ENCODE data around the gene FN1. TPM values are rescaled to one million over a fixed set of nuclear protein-coding genes. Genes with fewer than 3 reads are reported as not detected.

FN1 gene
- total and polyA plus RNA-seq, 2 of the 8 experiments (the other 6 are each of a cell fraction or from before 2014, with no cell fraction given), result 42.9 to 109 TPM

DNA sequence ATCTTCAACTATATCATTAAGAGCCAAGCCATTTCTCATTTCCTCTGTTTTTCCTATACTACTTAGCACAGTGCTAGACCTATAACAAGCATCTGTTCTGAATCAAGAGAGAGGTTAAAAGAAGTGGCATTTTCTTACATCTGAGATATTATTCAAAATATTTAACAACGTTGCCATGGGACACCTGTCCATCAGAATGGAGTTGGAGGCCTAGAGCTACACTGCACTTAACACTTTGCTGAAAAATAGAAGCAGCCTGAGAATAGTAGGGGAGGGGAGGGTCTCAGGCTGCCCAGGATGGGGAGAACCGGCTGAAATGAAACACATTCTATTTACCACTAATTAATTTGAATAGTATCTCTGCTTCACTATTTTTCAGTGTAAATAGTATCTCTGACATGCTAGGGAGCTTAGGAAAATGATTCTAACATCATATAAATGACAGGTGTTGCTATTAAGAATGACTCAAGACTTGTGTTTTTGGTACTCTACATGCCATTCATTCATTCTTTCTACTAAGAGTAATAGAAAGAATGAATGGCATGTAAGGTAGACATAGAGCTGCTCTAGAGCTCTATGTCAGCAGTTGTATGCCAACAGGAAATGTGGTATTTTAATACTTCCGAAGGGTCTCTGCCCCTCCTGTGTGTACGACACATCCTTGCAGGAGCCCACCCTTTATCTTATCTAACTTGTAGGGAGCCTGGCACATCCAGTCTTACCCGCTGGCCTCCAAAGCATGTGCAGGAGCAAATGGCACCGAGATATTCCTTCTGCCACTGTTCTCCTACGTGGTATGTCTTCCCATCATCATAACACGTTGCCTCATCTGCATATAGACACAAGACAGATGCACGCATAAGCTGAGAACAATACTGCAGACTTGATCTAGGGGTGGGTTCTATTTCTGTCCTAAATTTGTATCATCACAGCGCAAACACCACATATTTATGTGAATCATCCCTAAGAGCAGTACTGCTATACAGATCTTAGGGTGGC lies 71.4 kb downstream of the FN1 start:
- no peak overlapping the region for H3K23ac ChIP-seq (ENCODE audit: insufficient read length)
- H4K8ac ChIP-seq (ENCODE audit: extremely low read depth, insufficient read depth, low read length), result no peak overlapping the region
- no peaks in the 10 kb centered on the region for H3K79me1 ChIP-seq (ENCODE audit: low read depth, low read length)
- no peak overlapping the region for H2BK15ac ChIP-seq (ENCODE audit: low read length)
- no peak overlapping the region for H3K4ac ChIP-seq (replicated peaks; ENCODE audit: insufficient read length, low read depth, low read length)
- no peaks in the 10 kb centered on the region for H3K79me2 ChIP-seq (ENCODE audit: control insufficient read depth in 1 of 2, insufficient read depth in 2 of 2, low read length in 2 of 2)
- H3K9ac ChIP-seq (replicated peaks in 1 of 4; ENCODE audit: extremely low read depth in 1 of 4, low read depth in 3 of 4, low read length in 3 of 4), result no peak overlapping the region
- H3K4me2 ChIP-seq (ENCODE audit: insufficient read depth in 1 of 2, low read depth in 2 of 2, low read length in 2 of 2), result no peak overlapping the region
- H3K4me3 ChIP-seq (ENCODE audit: extremely low read depth in 1 of 4, insufficient read depth in 2 of 4, low read depth in 3 of 4, low read length in 4 of 4), result no peak overlapping the region
- CTCF ChIA-PET (ENCODE audit: partially characterized antibody), result interaction anchor here (0.6 kb wide), 1 partner anchor 568 kb away, joined by 3 read pairs; no protein-coding TSS in a partner anchor
- TF ChIP-seq BRCA1 (IDR thresholded peaks at IDR 0.05; ENCODE audit: low read depth, low read length) (no peak), RBBP5 (IDR thresholded peaks at IDR 0.05; ENCODE audit: borderline replicate concordance, low read depth, low read length) (no peak), EZH2 (IDR thresholded peaks at IDR 0.05; ENCODE audit: low read depth, low read length, severe bottlenecking) (no peak), ASH2L (IDR thresholded peaks at IDR 0.05; ENCODE audit: low read length) (no peak)
- TF ChIP-seq, protein P1, sequence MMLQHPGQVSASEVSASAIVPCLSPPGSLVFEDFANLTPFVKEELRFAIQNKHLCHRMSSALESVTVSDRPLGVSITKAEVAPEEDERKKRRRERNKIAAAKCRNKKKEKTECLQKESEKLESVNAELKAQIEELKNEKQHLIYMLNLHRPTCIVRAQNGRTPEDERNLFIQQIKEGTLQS (IDR thresholded peaks at IDR 0.05; ENCODE audit: insufficient read depth, low read depth, low read length), result no peak
- H4K91ac ChIP-seq (replicated peaks; ENCODE audit: insufficient read length, low read length), result no peak overlapping the region
- no peak overlapping the region for H2BK120ac ChIP-seq (replicated peaks; ENCODE audit: low read depth, low read length)
- no peaks in the 10 kb centered on the region for H3K27me3 ChIP-seq (replicated peaks in 1 of 4; ENCODE audit: control insufficient read depth in 3 of 4, extremely low read depth in 1 of 4, insufficient read depth in 3 of 4, low read length in 3 of 4)
- no peaks in the 10 kb centered on the region for H4K20me1 ChIP-seq (replicated peaks in 1 of 2; ENCODE audit: control insufficient read depth in 1 of 2, insufficient read depth in 2 of 2, low read length in 2 of 2)
- H2BK5ac ChIP-seq (ENCODE audit: low read depth, low read length), result no peak overlapping the region
- no peak overlapping the region for H3K56ac ChIP-seq (replicated peaks; ENCODE audit: insufficient read length, low read depth, low read length)
- H2BK12ac ChIP-seq (ENCODE audit: low read depth, low read length), result no peak overlapping the region
- POLR2A ChIA-PET (ENCODE audit: partially characterized antibody), result interaction anchor here (1.4 kb wide), 1 partner anchor 13 kb away, joined by 3 read pairs; no protein-coding TSS in a partner anchor
- H3K23me2 ChIP-seq (ENCODE audit: low read depth, low read length), result no peaks in the 10 kb centered on the region
- H3K14ac ChIP-seq (ENCODE audit: insufficient read length), result no peak overlapping the region
- no peaks in the 10 kb centered on the region for H3K9me3 ChIP-seq (ENCODE audit: insufficient read depth in 2 of 2, low read depth in 1 of 2, low read length in 1 of 2)
- H4K5ac ChIP-seq (ENCODE audit: insufficient read length, low read depth, low read length), result no peak overlapping the region
- DNase-seq (ENCODE audit: low read depth in 1 of 2, low spot score in 2 of 2) (no peak), FAIRE-seq (no peak)
- no peak overlapping the region for H2AK5ac ChIP-seq (ENCODE audit: low read depth, low read length)
- H2BK20ac ChIP-seq (ENCODE audit: low read length), result no peak overlapping the region
- H2AFZ ChIP-seq (ENCODE audit: low read length), result no peak overlapping the region
- no peak overlapping the region; the same call in 1 of the 2 replicates for H3K27ac ChIP-seq (ENCODE audit: low read depth, low read length)
- no peak overlapping the region for H3K18ac ChIP-seq (ENCODE audit: extremely low read depth, low read length)
- peaks cover 0 to 60% (median 14%) of the 10 kb centered on the region in 4 experiments; a peak in 6 of 8 replicates for H3K36me3 ChIP-seq (ENCODE audit: control insufficient read depth in 2 of 4, insufficient read depth in 4 of 4, low read length in 3 of 4)
- H3K4me1 ChIP-seq (replicated peaks in 1 of 4; ENCODE audit: control insufficient read depth in 3 of 4, insufficient read depth in 4 of 4, low read length in 3 of 4), result no peaks in the 10 kb centered on the region
- WGBS, 2 experiments (ENCODE audit: extremely low coverage in 1 of 2, insufficient coverage in 1 of 2, insufficient read length in 1 of 2, insufficient replicate concordance in 2 of 2, low coverage in 1 of 2, low lambda C conversion rate in 2 of 2, missing lambda C conversion rate in 1 of 2), result 93% methylated on average over 10 of the region's 10 CpGs; no CpG with 5 or more reads in 1 of the 2 experiments
